Hippocampal formation (tissue), 2 donors: Measurements from ENCODE around the gene USP4.

Experiments used
- DNase-seq, 2 donors: peaks; one replicate each; lab custom pipeline; 2025; lab: John Stamatoyannopoulos, UW

The USP4 gene

GRCh38 chr3:49296781-49297411 is 43.0 kb downstream of the USP4 start:
- no peak for DNase-seq

GRCh38 chr3:49295489-49296058 is 44.3 kb downstream of the USP4 start:
- DNase-seq = no peak

- DNase-seq = no peak
These were observed 45.5 kb downstream of the USP4 start for GRCh38 chr3:49294343-49294742.

- no peak for DNase-seq
These were observed 55.9 kb downstream of the USP4 start for GRCh38 chr3:49283997-49284396.

GRCh38 chr3:49279376-49279775 is 60.5 kb downstream of the USP4 start:
- DNase-seq = no peak

GRCh38 chr3:49278548-49278947 is 61.3 kb downstream of the USP4 start:
- no peak for DNase-seq

GRCh38 chr3:49277383-49277775 is 62.5 kb downstream of the USP4 start:
- no peak for DNase-seq

- peak; percentile 59 to 74 for DNase-seq
These were observed 63.1 kb downstream of the USP4 start, which contains the start of gene C3orf62 for GRCh38 chr3:49276475-49277382. C3orf62 (minus strand) TSS chr3:49277232; CDS start chr3:49276872, 360 bp downstream.

- DNase-seq = no peak
These were observed 65.9 kb downstream of the USP4 start for GRCh38 chr3:49273825-49274532.

- DNase-seq = no peak
These were observed 68.8 kb downstream of the USP4 start for GRCh38 chr3:49271047-49271446.

GRCh38 chr3:49270156-49270500 is 69.7 kb downstream of the USP4 start:
- DNase-seq = no peak

- no peak for DNase-seq
These were observed 70.3 kb downstream of the USP4 start for GRCh38 chr3:49269443-49270155.

- DNase-seq = peak in 1 of 2 donors; percentile 26
These were observed 73.3 kb downstream of the USP4 start for GRCh38 chr3:49266410-49267095.

GRCh38 chr3:49265661-49266386 is 74.0 kb downstream of the USP4 start:
- DNase-seq = no peak

GRCh38 chr3:49263159-49263889 is 76.5 kb downstream of the USP4 start:
- DNase-seq = no peak

GRCh38 chr3:49260806-49261324 is 79.0 kb downstream of the USP4 start:
- no peak for DNase-seq

GRCh38 chr3:49257187-49257586 is 82.7 kb downstream of the USP4 start:
- no peak for DNase-seq

GRCh38 chr3:49255718-49256511 is 83.9 kb downstream of the USP4 start:
- no peak for DNase-seq

GRCh38 chr3:49255112-49255511 is 84.7 kb downstream of the USP4 start:
- no peak for DNase-seq
